ENCODE results near the gene TSHZ1. TPM values are rescaled to one million over a fixed set of nuclear protein-coding genes. Genes with fewer than 3 reads are reported as not detected.

TSHZ1 gene
- total and polyA plus RNA-seq, 12 donors = 6.8 to 25.0 (median 16.0) TPM

DNA sequence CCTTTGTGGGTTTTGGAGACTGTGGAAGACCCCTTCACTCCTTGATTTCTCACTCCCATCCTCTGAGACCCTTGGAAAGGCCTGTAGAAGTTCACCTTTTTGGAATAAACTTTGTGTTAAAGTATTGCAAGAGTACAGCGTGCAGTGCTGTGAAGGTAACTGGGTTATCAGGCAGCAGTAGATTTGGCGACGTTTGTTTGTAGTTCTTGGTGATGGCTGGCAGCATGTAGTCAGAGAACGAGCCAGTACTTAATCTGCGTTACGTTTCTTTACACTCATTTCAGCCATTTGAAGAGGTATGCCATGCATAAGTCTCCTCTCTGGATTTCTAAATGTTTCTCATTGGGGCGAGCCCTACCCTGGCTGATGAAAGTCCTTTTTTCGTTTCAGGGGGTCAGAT is 64.6 kb downstream of the TSHZ1 start:
- Histone ChIP-seq H3K36me3 (replicated peaks in 1 of 2) (no peaks in the 10 kb centered on the region), H3K4me1 (replicated peaks in 1 of 2) (peaks cover 0 to 6% of the 10 kb centered on the region in 2 donors), H3K27me3 (no peaks in the 10 kb centered on the region), H3K4me3 (no peak overlapping the region), H3K27ac (no peak overlapping the region), H3K9me3 (replicated peaks in 1 of 3) (no peaks in the 10 kb centered on the region)
- TF ChIP-seq CTCF (IDR thresholded peaks at IDR 0.05) (no peak), POLR2A (IDR thresholded peaks at IDR 0.05) (no peak)
- intact Hi-C loops (cut with DNase I) = no loop called here
- no peak for DNase-seq
- 92 to 98% (median 95%) methylated on average over 8 of the region's 8 CpGs for WGBS, 4 donors

DNA sequence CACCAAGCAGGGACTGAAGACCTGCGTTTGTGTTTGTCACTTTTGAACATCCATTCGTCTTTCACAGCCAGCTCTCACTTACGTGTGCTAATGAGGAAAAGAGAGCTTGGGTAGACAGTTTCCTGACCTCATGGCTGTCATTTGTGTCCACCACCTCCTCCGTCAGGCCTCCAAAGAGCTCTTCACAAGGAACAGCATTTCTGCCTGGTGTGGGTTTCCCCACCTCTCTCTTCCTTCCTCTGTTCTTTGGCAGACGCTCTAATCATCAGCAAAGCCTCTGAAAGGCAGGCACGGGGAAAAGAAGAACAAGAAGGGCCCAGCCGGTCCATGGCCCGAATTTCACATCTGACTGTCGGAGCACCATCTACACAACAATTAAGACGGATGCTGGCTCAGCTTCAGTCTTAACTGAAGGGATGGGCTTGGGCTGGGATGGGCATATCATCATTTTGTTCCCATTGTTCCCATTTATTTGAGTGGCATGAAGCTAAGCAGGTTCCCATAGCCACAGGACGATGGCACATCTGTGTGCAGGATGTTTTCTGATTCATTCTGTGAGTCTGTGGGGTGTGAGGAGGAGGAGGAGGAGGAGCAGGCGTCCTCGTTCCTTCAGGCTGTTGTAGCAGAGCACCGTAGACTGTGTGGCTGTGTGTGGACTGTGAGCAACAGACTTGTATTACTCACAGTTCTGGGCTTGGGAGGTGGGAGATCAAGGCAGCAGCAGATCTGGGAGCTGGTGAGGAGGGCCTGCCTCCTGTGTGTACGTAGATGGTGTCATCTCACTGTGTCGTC is 66.4 kb downstream of the TSHZ1 start:
- intact Hi-C loops (cut with DNase I) = no loop called here
- no peak overlapping the region for H3K4me3 ChIP-seq
- WGBS, 4 donors = 77 to 87% (median 81%) methylated on average over 16 of the region's 16 CpGs

DNA sequence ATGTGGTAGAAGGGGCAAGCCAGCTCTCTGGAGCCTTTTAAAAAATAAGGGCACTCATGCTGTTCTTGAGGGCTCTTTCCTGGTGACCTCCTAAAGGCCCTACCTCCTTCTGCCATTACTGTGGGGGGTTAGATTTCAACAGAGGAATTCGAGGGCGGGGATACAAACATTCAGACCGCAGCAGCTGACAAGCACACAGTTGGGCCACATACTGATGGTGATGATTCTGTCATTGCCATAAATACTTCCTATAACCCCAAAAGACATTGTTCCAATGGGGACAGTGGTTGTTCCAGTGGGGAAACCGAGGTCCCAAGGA is 67.0 kb downstream of the TSHZ1 start:
- 94 to 100% (median 97%) methylated on average over 1 to 4 of the region's 4 CpGs for WGBS, 4 donors
- intact Hi-C loops (cut with DNase I) = no loop called here
- Histone ChIP-seq H3K4me3 (no peak overlapping the region), H3K27me3 (no peaks in the 10 kb centered on the region), H3K4me1 (replicated peaks in 1 of 2) (peaks cover 0 to 6% of the 10 kb centered on the region in 2 donors), H3K9me3 (replicated peaks in 1 of 3) (no peaks in the 10 kb centered on the region), H3K27ac (no peak overlapping the region), H3K36me3 (replicated peaks in 1 of 2) (no peaks in the 10 kb centered on the region)
- TF ChIP-seq CTCF (IDR thresholded peaks at IDR 0.05) = no peak
- no peak for DNase-seq

More for the DNA sequence above, 66.4 kb downstream of the TSHZ1 start:
- H3K9me3 ChIP-seq (replicated peaks in 1 of 3) = no peaks in the 10 kb centered on the region
- TF ChIP-seq POLR2A (IDR thresholded peaks at IDR 0.05) = no peak
- TF ChIP-seq CTCF (IDR thresholded peaks at IDR 0.05) = no peak
- DNase-seq = no peak
- no peaks in the 10 kb centered on the region for H3K27me3 ChIP-seq
- H3K27ac ChIP-seq = no peak overlapping the region
- H3K36me3 ChIP-seq (replicated peaks in 1 of 2) = no peaks in the 10 kb centered on the region
- peaks cover 0 to 6% of the 10 kb centered on the region in 2 donors for H3K4me1 ChIP-seq (replicated peaks in 1 of 2)

DNA sequence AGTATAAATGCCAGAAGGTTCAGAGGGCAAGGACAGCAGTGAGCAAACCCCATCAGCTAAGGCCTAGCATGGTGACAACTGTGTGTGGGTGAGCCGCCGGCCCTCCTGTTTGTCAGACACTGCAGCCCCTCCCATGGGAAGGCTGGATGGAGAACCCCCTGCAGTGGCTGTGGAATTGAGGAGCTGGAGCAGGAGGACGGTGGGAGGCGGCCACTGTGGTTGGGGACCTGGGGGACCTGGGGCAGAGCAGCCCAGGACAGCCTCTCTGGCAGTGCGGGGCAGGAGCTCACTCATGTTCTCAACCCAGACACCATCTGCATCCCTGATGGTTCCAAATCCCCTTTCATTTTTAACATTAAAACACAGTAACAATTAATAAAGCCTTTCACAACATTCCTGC is 68.8 kb downstream of the TSHZ1 start:
- Histone ChIP-seq H3K36me3 (replicated peaks in 1 of 2) (no peaks in the 10 kb centered on the region), H3K4me3 (no peak overlapping the region), H3K4me1 (replicated peaks in 1 of 2) (peaks cover 0 to 6% of the 10 kb centered on the region in 2 donors), H3K27ac (no peak overlapping the region), H3K9me3 (replicated peaks in 1 of 3) (no peaks in the 10 kb centered on the region), H3K27me3 (no peaks in the 10 kb centered on the region)
- intact Hi-C loops (cut with DNase I) = no loop called here
- TF ChIP-seq POLR2A (IDR thresholded peaks at IDR 0.05) (no peak), CTCF (IDR thresholded peaks at IDR 0.05) (no peak)
- no peak for DNase-seq
- 92 to 97% (median 96%) methylated on average over 4 to 5 of the region's 5 CpGs for WGBS, 4 donors
